Epidermal melanocyte (primary cell): Measurements from ENCODE around the gene ZFYVE27.

Experiments
- DNase-seq: peaks from one replicate; pipeline ENCODE4 v3.0.0; 2011; ENCODE audit warnings: low spot score; ENCODE audit not compliant: insufficient read length

ZFYVE27 gene

DNA sequence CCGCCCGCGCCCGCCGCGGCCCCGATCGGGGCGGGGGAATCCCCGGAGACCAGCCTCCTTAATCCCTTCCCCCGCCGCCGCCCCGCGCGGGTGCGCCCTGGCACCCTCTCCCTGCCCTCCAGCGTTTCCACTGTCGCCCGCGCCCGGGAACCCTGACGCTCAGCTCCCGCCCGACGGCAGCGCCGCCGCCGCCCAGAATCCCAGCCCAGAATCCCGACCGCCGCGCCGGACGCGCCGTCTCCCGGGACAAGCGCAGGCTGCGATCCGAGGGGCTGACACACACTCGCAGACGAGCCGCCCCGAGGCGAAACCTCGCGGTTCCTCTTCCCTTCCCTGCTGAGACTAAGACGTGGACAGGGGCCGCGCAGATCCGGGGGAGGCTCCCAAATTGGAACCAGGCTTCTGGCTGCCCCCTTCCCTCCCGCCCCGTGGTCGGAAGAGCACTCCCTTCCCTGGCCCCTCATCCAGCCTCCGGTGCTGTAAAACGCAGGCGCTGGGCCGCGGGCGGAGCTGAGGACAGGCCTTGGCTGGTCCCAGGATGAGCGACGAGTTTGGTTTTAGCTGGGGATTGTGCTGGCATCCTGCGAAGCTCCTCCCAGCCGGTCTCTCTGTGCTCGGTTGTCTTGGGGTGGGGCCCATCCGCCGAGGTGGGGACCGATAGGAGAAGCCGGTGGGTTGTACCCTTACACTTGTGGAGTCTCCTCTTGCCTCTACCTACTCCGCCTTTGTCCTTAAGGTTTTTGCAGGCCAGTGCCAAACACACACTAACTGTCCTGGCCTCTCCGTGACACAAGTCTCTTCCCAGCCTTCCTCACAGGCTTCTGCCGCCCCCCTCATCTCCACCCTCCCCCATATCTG, 22.3 kb upstream of the ZFYVE27 start:
- DNase-seq, result peak; percentile 88

DNA sequence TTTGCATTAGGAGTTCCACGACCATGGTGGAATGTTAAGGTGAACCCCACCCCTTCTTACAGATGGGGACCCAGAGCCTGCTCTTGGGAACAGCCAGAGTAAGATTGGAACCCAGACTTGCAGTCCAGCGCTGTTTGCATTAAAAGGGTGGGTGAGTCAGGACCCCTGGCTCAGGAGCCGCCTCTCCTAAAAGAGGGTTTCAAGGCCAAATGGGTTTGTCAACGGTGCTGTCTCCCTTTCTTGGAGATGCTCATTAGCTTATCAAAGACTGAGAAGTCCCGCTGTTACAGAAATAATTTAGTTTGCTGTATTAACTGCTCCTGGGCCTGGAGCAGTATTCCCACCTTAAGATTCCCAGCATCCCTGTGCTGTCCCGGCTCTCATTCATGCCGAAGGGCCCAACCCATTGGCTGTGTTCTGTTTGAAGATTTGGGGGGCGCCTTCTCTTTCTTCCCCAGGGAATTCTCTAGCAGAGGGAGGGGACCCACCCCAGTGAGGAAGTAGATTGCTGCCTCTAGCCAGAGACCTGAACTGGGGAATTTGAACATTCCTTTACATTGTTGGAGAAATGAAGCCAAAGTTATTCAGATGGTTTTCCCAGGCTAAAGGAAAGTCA, 21.6 kb upstream of the ZFYVE27 start:
- DNase-seq, result no peak

DNA sequence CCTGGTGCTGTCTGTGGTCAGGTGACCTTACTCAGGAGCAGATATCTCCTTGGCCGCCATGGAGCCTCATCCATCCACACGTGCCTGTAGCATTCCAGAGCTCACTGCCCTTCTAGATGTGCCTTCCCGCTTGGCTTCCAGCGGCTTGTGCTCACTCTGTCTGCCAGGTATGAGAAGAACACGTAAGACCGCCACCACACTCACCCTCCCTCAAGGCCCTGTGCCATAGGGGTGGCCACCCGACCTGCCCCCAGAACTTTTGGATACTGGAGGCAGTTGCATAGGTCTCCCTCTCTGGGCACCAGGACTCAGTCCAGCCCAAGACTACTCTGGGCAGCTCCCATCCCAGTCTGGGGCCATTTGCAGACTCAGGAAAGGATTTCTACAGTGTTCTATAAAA, 19.3 kb upstream of the ZFYVE27 start:
- no peak for DNase-seq

DNA sequence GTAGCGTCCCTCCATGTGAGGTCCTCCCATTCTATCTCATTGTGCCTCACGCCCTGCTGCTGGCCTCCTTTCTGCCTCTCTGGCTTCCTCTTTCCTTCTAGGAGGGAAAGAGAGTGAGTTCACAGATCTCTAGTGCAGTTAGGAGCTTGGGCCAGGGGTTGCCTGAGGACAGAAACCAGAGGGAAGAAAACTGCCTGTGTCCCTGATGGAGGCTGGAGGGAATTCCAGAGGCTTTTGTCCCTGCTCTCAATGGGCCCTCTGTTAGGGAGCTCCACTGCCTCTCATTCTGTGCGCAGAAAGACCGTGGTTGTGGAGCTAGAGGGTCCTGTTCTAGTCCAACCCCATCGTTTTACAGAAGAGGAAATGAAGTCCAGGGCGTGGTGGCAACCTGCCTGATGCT, 18.8 kb upstream of the ZFYVE27 start:
- peak; percentile 88 for DNase-seq

DNA sequence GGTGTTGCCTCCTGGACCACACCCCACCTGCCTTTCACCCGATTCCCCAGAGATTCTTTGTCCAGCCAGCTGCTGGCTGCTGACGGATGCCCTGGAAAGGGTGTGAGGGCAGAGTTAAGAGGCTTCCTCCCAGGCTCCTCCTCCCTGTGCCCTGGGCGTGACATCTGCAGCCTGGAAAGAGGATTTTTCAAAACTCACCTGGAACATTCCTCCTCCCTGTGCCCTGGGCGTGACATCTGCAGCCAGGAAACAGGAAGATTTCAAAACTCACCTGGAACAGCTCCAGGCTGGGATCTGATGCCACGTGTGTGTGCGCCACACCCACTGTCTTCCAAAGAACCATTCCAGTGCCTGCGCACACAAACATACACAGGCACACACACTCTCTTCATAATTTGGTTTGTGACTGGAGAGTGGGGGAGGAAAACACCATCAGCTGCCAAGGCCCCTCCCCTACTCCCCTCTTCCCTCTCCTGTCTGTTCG, 18.2 kb upstream of the ZFYVE27 start:
- no peak for DNase-seq

DNA sequence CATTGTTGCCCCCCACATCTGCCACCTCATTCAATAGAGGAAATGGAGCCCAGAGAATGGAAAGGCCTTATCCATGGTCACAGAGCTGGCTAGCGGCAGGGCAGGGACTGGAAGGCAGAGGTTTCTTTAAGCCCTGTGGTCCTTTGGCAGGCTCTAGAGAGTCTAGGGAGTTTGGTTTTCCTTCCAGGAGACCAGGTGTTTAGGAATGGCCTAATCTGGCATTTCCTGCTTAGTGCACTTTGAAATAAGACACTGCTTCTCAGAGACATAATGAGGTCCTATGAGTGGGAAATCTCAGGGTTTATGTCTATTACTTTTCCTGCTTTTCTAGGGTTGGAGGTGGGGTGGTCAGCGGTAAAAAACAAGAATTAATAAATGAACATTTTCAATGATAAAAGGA, 17.3 kb upstream of the ZFYVE27 start:
- DNase-seq, result no peak

DNA sequence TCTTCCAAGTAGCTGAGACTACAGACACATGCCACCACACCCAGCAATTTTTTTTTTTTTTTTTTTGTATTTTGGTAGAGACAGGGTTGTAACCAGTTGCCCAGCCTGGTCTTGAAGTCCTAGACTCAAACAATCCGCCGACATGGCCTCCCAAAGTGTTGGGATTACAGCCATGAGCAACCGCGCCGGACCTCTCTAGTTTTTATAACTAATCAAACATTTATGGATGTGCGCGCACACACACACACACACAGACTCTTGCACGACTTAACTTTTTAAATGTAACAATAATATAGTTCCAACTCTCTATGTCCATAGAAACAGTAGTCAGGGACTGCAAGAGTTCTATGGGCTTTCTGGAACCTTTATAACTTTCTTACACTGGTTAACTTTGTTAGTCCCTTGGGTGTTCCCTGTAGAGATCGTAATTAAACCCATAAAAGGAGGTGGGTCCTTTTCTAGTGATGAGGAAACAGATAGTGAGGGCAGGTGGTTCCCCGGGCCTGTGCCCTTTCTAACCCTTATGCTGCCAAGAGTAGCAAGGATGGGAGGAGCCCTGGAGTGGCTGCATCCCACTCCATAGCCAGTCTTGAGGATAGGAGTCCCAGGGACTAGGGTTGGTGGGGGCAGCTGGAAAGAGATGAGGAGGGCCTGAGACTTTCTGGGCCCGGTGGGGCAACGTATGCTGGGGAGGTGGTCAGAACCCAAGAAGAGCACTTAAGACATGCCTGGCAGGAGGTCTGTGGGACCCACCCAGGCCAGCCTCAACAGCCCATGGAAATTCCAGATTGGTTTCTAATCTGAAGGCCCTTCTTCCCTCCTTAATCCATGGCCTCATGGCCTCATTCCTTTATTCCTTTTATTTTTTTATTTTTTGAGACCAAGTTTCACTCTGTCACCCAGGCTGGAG, 14.8 kb upstream of the ZFYVE27 start:
- DNase-seq, result no peak

DNA sequence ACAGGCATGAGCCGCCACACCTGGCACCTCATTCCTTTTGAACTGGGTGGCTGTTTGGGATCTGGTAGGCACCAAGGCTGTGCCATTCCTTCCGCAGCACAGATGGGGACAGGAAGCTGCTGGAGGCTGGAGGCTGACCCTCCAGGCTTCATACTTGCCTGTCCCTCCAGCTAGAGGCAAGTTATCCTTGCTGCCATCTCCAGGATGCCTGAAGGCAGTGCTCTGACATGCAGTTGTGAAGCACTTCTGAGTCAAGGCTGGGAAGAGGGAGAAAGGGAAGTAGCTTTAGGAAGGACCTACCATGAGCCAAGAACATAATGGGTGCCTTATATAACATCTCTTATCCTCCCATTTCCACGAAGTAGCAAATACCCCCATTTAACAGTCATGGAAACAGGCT, 13.9 kb upstream of the ZFYVE27 start:
- no peak for DNase-seq

DNA sequence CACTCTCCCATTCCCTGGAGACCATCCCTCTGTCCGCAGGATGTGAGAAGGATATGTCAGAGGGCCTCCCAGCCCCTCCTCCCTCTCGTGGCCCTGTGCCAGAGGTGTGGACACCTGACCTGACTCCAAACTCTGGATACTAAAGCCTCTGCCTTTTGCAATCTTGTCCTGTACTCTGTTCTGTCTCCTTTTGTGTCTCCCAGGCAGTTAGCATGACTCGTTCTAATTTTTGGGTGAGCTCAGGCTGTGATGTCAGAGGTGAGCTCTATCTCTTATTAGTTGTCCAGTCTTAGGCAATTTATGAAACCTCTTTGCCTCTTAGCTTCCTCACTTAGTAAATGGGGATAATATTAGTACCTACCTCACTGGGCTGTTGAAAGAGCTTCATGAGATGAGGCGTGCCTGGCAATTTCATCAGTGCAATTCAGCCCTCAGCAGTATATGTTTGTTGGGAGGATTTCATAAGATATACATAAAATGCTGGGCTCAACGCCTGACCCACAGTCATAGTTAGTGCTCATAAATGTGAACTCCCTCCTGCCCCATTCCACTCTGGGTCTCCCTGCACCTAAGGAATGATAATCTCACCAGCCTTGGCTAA, 12.5 kb upstream of the ZFYVE27 start:
- DNase-seq, result no peak

DNA sequence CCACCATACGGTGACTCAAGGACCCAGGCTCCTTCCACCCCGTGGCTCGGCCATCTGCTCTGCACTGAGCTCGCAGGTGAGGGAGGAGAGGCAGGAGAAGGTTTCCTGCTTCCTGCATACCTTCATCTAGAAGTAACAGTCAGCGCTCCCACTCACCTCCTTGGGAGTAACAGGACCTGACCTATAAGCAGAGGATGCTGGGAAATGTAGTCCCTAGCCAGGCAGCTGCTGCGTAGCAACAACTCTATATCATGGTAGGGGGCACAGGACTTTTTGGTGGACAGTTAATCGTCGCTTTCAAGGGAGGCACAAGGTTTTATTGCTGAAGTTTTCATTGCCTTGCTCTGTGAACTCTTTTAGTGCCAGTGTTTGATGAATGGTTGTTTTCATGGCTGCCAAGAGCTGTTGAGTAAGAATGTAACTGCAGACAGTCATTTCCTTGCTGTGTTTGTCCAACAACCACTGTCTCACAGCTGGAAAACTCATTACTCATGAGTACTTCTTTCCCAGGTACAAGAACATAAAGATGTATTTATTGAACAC, 10.2 kb upstream of the ZFYVE27 start:
- no peak for DNase-seq

DNA sequence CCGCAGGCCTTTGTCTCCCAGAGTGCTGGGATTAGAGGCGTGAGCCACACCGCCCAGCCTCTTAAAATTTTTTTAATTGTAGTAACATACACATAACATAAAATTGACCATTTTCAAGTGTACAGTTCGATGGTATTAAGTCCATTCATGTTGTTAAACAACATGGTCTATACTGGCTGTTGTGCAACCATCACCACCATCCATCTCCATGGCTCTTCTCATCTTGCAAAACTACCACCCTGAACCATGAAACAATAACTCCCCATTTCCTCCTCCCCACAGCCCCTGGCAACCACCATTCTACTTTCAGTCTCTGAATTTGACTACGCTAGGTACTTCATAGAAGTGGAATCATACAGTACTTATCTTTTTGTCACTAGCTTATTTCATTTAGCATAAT, 7.9 kb upstream of the ZFYVE27 start:
- DNase-seq, result no peak

DNA sequence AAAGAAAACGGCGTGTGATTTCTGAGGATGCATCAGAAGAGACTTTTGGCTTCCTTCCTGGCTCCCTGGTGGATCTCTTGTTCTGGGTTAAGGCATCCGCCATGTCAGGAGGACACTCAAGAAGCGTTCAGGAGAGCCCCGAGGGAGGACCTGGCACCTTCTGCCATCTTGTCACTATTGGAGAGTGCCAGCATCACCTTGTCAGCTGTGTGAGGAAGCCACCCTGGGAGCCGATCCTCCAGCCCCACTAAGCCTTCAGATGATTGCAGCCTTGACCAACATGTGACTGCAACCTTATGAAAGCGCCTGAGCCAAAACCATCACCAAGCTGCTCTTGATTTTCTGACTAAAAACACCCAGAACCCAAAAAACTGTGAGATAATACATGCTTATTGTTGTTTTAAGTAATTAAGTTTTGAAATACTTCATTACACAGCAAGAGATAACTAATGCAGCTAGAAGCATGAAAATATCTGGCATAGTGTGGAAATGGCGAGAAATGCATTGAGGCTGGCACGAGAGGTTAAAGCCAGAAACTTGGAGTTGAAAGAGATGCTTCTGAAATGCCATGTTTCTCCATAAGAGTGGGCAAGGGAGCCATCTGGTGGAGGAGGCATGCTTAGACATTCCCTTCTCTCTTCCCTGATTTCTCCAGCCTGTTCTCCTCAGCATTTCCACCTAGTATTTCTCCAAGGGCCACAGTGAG, 5.4 kb upstream of the ZFYVE27 start:
- DNase-seq, result peak; percentile 67

DNA sequence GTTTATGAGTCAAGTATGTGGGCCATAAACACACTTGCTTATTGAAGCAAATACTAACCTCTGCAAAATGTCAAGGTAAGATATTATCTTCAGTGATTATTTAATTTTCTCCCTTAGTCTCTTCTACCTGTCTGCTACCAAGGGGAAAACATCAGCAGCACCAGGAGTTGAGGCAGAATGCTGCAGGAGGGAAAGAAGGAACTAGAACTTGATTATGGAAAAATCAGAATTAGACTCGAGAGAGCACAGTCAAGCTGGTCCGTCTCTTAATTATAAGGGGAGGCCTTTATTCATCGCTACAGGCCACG, 4.9 kb upstream of the ZFYVE27 start:
- DNase-seq, result no peak

DNA sequence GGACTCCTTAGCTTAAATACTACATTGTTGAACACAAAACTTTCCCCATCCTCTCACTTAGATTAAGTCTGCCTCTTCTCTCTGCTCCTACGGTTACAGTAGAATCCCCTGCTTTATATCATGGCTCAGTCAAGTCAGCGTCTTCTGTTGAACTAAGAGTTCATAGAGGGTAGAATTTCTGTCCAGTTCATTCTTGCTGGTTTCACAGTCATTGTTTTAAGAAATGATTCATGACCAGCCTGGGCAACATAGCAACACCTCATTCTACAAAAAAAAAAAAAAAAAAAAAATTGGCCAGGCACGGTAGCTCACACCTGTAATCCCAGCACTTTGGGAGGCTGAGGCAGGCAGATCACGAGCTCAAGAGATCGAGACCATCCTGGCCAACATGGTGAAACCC, 3.7 kb upstream of the ZFYVE27 start:
- no peak for DNase-seq

DNA sequence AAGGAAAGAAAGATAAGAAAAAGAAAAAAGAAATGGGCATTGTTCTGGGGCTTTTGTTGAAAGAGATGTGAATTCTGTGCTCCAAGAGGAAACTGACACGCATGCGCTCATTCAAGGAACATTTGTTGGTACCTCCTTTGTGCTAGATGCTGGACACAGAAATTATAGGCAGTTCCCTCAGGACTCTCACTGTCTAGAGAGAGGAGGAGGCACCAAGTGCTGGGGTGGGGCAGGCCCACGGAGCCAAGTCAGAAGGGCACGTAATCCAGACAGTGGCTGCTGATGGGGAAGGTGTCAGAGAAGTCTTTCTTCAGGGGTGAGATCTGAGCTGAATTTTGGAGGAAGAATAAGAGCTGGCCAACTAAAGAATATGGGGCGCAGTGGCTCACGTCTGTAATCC, 2.9 kb upstream of the ZFYVE27 start:
- no peak for DNase-seq

DNA sequence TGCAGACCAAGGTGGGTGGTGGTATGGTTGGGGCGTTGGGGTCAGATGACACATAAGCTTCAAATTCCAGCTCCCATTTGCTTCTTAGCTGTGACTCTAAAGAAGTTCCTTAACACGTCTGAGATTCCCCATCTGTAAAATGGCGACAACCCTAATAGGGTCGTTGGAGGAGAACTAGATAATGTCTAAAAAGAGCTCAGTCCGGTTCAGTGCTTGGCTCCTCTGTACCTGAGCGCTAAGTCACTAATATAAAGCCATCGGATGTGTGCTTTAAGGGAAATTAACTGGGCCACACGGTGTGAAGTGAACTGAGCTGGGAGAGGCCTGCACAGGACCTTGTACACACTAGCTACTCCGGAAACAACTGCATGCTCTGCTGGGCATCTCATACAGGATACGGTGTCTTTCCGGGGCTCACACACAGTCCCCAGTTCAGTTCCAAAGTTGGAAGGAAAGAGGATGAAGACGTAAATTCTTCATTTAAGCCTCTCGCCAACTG, 476 bp upstream of the ZFYVE27 start:
- DNase-seq, result no peak

DNA sequence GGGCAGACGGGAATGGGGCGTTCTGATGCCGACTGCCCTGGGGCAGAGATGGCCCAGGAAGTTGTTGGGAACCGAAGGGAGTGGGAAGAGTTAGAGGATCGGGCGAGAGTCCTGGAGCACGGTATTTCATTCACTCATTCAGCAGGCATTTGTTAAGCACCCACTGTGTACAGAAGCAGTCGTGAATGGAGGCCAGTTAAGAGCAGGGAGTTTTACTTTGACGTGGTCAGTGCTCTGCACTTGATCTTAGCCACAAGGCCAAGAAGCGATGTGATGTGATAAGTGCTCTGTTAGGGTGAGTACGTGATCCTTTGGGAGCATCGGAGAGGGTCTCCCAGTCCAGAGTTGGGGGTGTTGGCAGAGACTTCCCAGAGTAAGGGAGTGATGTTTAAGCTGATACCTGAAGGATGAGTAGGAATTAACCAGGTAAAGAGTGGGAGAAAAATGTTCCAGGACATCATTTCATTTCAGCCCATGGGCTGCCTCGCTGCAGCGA, 890 bp downstream of the ZFYVE27 start:
- DNase-seq, result no peak

DNA sequence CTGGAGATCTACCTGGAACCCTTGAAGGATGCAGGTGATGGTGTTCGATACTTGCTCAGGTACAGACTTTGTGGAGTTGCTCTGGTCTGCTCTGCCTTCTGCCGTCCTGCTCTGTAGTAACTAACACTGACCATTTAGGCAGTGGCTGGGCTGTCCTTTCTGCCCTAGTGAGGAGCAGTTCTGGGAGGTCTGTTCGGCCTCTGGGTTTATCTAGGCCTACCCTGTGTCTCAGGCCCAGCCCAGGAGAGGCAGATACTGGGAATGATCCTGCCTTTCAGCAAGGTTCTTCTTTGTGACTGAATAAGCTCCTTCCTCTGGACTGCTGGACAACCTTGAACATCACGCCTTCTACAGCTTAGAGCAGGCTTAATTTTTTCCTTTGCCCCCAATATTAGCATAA, 1.7 kb downstream of the ZFYVE27 start:
- DNase-seq, result no peak

DNA sequence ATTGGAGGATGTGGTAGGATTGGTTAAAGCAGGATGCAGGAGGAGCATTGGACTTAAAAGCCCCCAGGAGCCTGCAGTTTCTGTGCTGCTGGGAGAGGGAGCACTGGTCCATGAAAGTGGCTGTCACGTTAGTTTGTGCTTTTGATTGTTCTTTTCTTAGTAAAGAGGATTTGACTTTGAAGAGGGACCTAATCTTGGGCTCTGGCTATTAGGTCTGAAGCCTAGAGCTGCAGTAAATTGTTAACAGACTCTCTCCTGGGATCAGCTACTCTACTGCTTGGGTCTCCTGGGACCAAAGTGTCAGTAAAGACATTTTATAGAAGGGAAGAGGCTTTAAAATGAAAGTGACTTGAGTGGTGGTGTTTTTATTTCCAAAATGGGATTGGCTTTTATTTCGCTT, 3.7 kb downstream of the ZFYVE27 start:
- no peak for DNase-seq

DNA sequence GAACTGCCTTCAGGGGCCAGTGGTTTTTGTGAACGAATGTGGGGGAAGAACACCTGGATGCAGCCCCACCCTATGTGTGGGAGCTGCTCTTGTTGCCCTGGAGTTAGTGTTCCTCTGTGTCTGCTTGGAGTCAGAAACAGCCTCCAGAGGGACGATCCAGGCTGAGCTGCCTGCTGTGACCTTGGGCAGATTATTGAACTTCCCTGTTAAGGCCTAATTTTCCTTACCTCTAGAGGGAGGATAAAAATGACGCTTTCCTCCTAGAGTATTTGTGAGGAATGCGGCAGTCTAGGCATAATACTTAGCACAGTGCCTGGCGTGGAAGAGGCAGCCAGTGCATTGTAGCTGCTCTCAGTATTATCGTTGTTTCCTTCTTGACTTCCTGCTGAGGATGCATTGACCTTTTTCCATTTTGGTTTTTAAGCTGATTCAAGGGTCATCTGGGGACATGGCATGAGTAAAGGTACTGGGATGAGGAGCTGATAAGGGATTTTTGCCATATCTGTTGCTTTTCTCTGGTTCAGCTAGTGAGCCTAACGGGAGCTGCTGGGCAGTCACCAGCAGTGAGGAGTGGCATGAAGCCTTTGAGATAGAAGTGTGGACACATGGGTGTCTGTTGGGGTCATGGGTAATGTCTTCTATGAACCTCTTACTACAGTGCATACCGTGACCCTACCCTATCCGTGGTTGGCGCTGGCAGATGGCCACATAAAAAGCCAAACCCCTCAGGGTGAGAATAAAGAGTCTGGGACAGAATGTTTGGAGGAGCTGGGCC, 6.4 kb downstream of the ZFYVE27 start:
- no peak for DNase-seq
